ENCODE measurements around the gene JPH3.

GRCh38 chr16:87662254-87663204, 60.2 kb downstream of the JPH3 start:
- TF ChIP-seq CTCF (conservative IDR thresholded peaks at IDR 0.05; ENCODE audit: low read depth, low read length) (no peak), EZH2 (IDR thresholded peaks at IDR 0.05; ENCODE audit: borderline replicate concordance, low read depth, low read length, poor library complexity, severe bottlenecking) (no peak)

All from A673 (cell line).